B cell (primary cell): ENCODE measurements around the gene TNFRSF12A. TPM values are rescaled to one million over a fixed set of nuclear protein-coding genes. Genes with fewer than 3 reads are reported as not detected.
A peak's percentile ranks its signal among the peaks of the same experiment; 100 is the strongest.

Source experiments
- ATAC-seq: fragments of 200-7000 bp; cut with Tn5 transposase; one replicate; pipeline ENCODE4 v1.10.0; 2021; ENCODE audit warnings: low read depth, mild to moderate bottlenecking, moderate number of reproducible peaks, moderate library complexity
- CTCF ChIA-PET: fragments of 350-600 bp; sonication (Branson Sonifier 250); formaldehyde crosslinking; loops from one replicate; lab custom pipeline; 2021; ENCODE audit warnings: antibody characterized with exemption, inconsistent platforms; lab: Charles Lee
- POLR2A ChIA-PET: fragments of 350-600 bp; sonication (Branson Sonifier 250); formaldehyde crosslinking; loops from one replicate; lab custom pipeline; 2021; ENCODE audit warnings: antibody characterized with exemption; lab: Charles Lee
- DNase-seq: peaks from one replicate; pipeline ENCODE4 v3.0.0; 2013
- H2AFZ ChIP-seq: 2 replicates; pipeline ENCODE4 v1.6.1; 2012; ENCODE audit warnings: mild to moderate bottlenecking, low read depth, low read length; ENCODE audit not compliant: insufficient read depth, poor library complexity, severe bottlenecking
- H3K27ac ChIP-seq, 2 donors: 1 replicate in 1 of 2; 2 replicates in 1 of 2; pipeline ENCODE4 v1.5.1; 2012 to 2013; ENCODE audit warnings: low read length in 2 of 2, mild to moderate bottlenecking in 2 of 2, moderate library complexity in 1 of 2
- H3K27me3 ChIP-seq, 4 experiments: fragments of 200-600 bp in 1 of 4; sonication (generic) in 1 of 4; replicated peaks in 1 of 4; 1 replicate in 2 of 4; 2 replicates in 2 of 4; pipeline versions ENCODE4 v1.6.1 to v1.7.0; 2013 to 2016; ENCODE audit warnings: low read length in 3 of 4, mild to moderate bottlenecking in 2 of 4, mixed read lengths in 1 of 4, moderate library complexity in 1 of 4; ENCODE audit not compliant: insufficient read depth in 4 of 4, control insufficient read depth in 3 of 4; ENCODE audit errors: control extremely low read depth in 1 of 4
- H3K36me3 ChIP-seq, 2 experiments: replicated peaks in 1 of 2; 1 replicate in 1 of 2; 2 replicates in 1 of 2; pipeline versions ENCODE4 v1.6.1 to v1.7.1; 2013; ENCODE audit warnings: low read length in 1 of 2; ENCODE audit not compliant: insufficient read depth in 2 of 2, control insufficient read depth in 1 of 2; ENCODE audit errors: control extremely low read depth in 1 of 2, extremely low read depth in 1 of 2
- H3K4me1 ChIP-seq, 2 donors: fragments of 200-600 bp in 1 of 2; sonication (generic) in 1 of 2; 1 replicate in 1 of 2; 2 replicates in 1 of 2; pipeline versions ENCODE4 v1.5.1 to v1.6.1; 2013 to 2017; ENCODE audit warnings: low read length in 2 of 2; ENCODE audit not compliant: control insufficient read depth in 2 of 2, insufficient read depth in 2 of 2
- H3K4me2 ChIP-seq: replicated peaks from 2 replicates; pipeline ENCODE3; 2012; ENCODE audit warnings: mild to moderate bottlenecking, low read depth, low read length; ENCODE audit not compliant: poor library complexity, severe bottlenecking
- H3K4me3 ChIP-seq, 5 experiments: fragments of 200-600 bp in 1 of 5; sonication (generic) in 1 of 5; 1 replicate in 3 of 5; 2 replicates in 2 of 5; pipeline versions ENCODE4 v1.5.1 to v1.7.0; 2011 to 2016; ENCODE audit warnings: low read length in 4 of 5, mild to moderate bottlenecking in 4 of 5, low read depth in 2 of 5, control low read depth in 1 of 5, moderate library complexity in 1 of 5; ENCODE audit not compliant: insufficient read depth in 1 of 5; ENCODE audit errors: control extremely low read depth in 1 of 5, extremely low read depth in 1 of 5
- H3K79me2 ChIP-seq: fragments of 200-600 bp; sonication (generic); one replicate; pipeline ENCODE4 v1.6.0; 2016; ENCODE audit warnings: low read length; ENCODE audit not compliant: control insufficient read depth, insufficient read depth
- H3K9ac ChIP-seq: fragments of 200-600 bp; sonication (generic); 2 replicates; pipeline ENCODE4 v1.6.1; 2017; ENCODE audit warnings: mild to moderate bottlenecking, low read length, moderate library complexity
- H3K9me3 ChIP-seq, 3 donors: one replicate each; pipeline versions ENCODE4 v1.6.1 to v1.7.1; 2013; ENCODE audit warnings: low read length in 2 of 3; ENCODE audit not compliant: control insufficient read depth in 2 of 3, insufficient read depth in 1 of 3; ENCODE audit errors: control extremely low read depth in 1 of 3
- H4K20me1 ChIP-seq: 2 replicates; pipeline ENCODE4 v1.6.0; 2012; ENCODE audit warnings: mild to moderate bottlenecking, low read length; ENCODE audit not compliant: insufficient read depth, control insufficient read depth, poor library complexity, severe bottlenecking
- H3K27ac Mint-ChIP-seq: one replicate; pipeline ENCODE4 v1.8.0; 2021; ENCODE audit warnings: mixed read lengths
- H3K27me3 Mint-ChIP-seq: one replicate; pipeline ENCODE4 v1.8.0; 2021; ENCODE audit warnings: mixed read lengths
- H3K4me1 Mint-ChIP-seq: one replicate; pipeline ENCODE4 v1.8.0; 2021; ENCODE audit warnings: mixed read lengths
- H3K4me3 Mint-ChIP-seq: one replicate; pipeline ENCODE4 v1.8.0; 2021; ENCODE audit warnings: mixed read lengths
- H3K9me3 Mint-ChIP-seq: one replicate; pipeline ENCODE4 v1.8.0; 2022; ENCODE audit warnings: mixed read lengths; ENCODE audit not compliant: insufficient read depth
- CTCF ChIP-seq: fragments of 200-600 bp; IDR thresholded peaks from one replicate; pipeline ENCODE4 v1.8.0; 2022; ENCODE audit warnings: antibody characterized with exemption, mild to moderate bottlenecking
- EZH2 ChIP-seq: IDR thresholded peaks from 2 replicates; pipeline ENCODE4 v1.6.1; 2012; ENCODE audit warnings: borderline replicate concordance, low read depth, mild to moderate bottlenecking, moderate library complexity, low read length; ENCODE audit not compliant: insufficient read depth, poor library complexity, severe bottlenecking
- WGBS: methylation state at CpG from one replicate; pipeline ENCODE4 v1.1.5; 2013; ENCODE audit warnings: missing lambda C conversion rate; ENCODE audit not compliant: insufficient coverage; 5-methylcytosine and 5-hydroxymethylcytosine counted together
- intact Hi-C: fragments of 100-400 bp; cut with micrococcal nuclease; formaldehyde crosslinking; loops from one replicate; pipeline ENCODE4 v1.10.0; 2022
- polyA plus RNA-seq: library from polyadenylated mRNA; depleted of rRNA; stranded (reverse); fragments of >200 nt; gene quantifications from 2 replicates; pipeline ENCODE4 v1.2.3, GENCODE V29; 2012
- total RNA-seq, 2 donors: library from RNA; stranded (reverse); fragments of 120-200 nt in 1 of 2; gene quantifications; 1 replicate in 1 of 2; 2 replicates in 1 of 2; pipeline versions ENCODE4 v1.2.3 to v1.2.4, GENCODE V29; 2013 to 2022

The TNFRSF12A gene
- total and polyA plus RNA-seq, 2 donors (not counting 1 experiment from before 2014, with no cell fraction given), result 0.61 to 1.3 TPM

DNA sequence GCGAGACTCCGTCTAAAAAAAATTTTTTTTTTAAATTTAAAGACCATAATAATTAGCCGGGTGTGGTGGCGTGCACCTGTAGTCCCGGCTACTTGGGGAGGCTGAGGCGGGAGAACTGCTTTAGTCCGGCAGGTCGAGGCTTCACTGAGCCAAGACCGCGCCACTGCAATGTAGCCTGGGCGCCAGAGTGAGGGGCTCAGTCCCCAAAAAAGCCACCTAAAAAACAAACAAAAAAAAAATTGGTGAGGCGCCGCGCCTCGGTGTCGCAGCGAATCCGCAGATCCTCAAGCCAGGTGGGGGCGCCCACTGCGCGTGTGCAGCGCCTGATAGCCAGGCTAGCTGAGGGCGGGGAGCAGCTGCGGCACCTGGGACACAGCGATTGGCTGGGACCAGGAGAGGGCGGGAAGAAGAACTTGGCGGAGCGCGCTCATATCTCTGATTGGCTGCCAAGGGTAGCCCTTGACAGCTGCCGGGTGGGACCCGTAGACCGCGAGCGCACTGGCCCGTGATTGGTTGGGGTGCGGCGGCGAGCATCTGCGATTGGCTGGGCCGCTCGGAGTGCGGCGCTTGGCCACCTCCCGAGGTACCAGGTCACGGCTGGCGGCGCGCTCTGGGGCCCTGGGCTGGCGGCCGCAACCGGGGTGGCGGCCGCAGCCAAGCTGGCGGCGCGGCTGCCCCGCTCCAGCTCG lies 16.4 kb upstream of the TNFRSF12A start:
- DNase-seq (peak; percentile 99), ATAC-seq (peak; percentile 97)
- Mint-ChIP-seq H3K4me3 (peak overlapping the region; percentile 85), H3K9me3 (no peaks in the 10 kb centered on the region), H3K4me1 (peaks cover 25% of the 10 kb centered on the region), H3K27ac (peak overlapping the region; percentile 89), H3K27me3 (peaks cover 9% of the 10 kb centered on the region)
- Histone ChIP-seq H3K9ac (no peak overlapping the region), H3K27ac (no peak overlapping the region), H4K20me1 (no peaks in the 10 kb centered on the region), H3K4me1 (peaks cover 24 to 30% of the 10 kb centered on the region in 2 donors), H3K4me3 (no peak overlapping the region), H3K36me3 (no peaks in the 10 kb centered on the region), H3K4me2 (peak overlapping the region; percentile 51), H3K27me3 (peaks cover 0 to 9% (median 4%) of the 10 kb centered on the region in 4 experiments), H2AFZ (no peak overlapping the region), H3K9me3 (peaks cover 0 to 16% (median 0%) of the 10 kb centered on the region in 3 donors), H3K79me2 (no peaks in the 10 kb centered on the region)
- POLR2A ChIA-PET, result interaction anchor here (1.1 to 1.7 kb wide), 4 partner anchors 16 to 28 kb away, joined by 4 to 10 read pairs (median 7); partner anchors contain the start of genes HCFC1R1 and TNFRSF12A
- no peak for TF ChIP-seq EZH2
- peak; percentile 57 for TF ChIP-seq CTCF
- CTCF ChIA-PET, result interaction anchor here (0.6 to 9.6 kb wide), 17 partner anchors 14 to 161 kb away, joined by 3 to 213 read pairs (median 4); partner anchors contain the start of genes CLDN6, HCFC1R1, THOC6 and TNFRSF12A
- WGBS, result 9% methylated on average over 56 of the region's 58 CpGs
- intact Hi-C loops, result loop anchor here (1.0 kb wide), 4 partner anchors 17 to 25 kb away; partner anchors contain the start of genes PKMYT1, THOC6 and TNFRSF12A
